Colonic mucosa (tissue), 4 donors: ENCODE measurements around the gene RPL11. TPM values are rescaled to one million over a fixed set of nuclear protein-coding genes. Genes with fewer than 3 reads are reported as not detected.
"Not testable (repeated sequence)": the region's sequence is repeated elsewhere in the genome, so short reads cannot be mapped to it uniquely, and the experiment has no call there.

ENCODE experiments used
- DNase-seq: peaks from one replicate; pipeline ENCODE4 v3.0.0-alpha.2; 2020
- H3K27ac ChIP-seq: fragments of 200-600 bp; one replicate; pipeline ENCODE4 v1.8.0; 2021
- H3K27me3 ChIP-seq: fragments of 200-600 bp; one replicate; pipeline ENCODE4 v1.8.0; 2021
- H3K36me3 ChIP-seq: fragments of 200-600 bp; one replicate; pipeline ENCODE4 v1.8.0; 2021
- H3K4me1 ChIP-seq: fragments of 200-600 bp; one replicate; pipeline ENCODE4 v1.8.0; 2021; ENCODE audit warnings: mild to moderate bottlenecking
- H3K4me3 ChIP-seq: fragments of 200-600 bp; one replicate; pipeline ENCODE4 v1.8.0; 2021
- H3K9ac ChIP-seq, 2 donors: one replicate each; pipeline ENCODE4 v1.7.0; 2013; ENCODE audit warnings: control low read depth in 2 of 2, low read depth in 2 of 2, low read length in 2 of 2
- H3K9me3 ChIP-seq: fragments of 200-600 bp; one replicate; pipeline ENCODE4 v1.8.0; 2021
- CTCF ChIP-seq: fragments of 200-600 bp; IDR thresholded peaks from one replicate; pipeline ENCODE4 v1.8.0; 2022; ENCODE audit warnings: antibody characterized with exemption, mild to moderate bottlenecking
- intact Hi-C: fragments of 100-400 bp; cut with DNase I; formaldehyde crosslinking; loops from one replicate; pipeline ENCODE4 v1.14.1; 2022
- total RNA-seq, 2 donors: library from RNA; stranded (reverse); fragmentation: NEBNext Ultra II Directional in 1 of 2; extraction: Animal tissue kit (Norgen Biotek cat#: 25700) in 1 of 2; gene quantifications; one replicate each; pipeline ENCODE4 v1.2.1, GENCODE V29; 2021
- donor health status: healthy.
- donor health status: DM: no; HTN: no; CAD: no.
- donor health status: DM: no; HTN: no; CAD: no.

RPL11 gene
- total RNA-seq, 2 donors from 2014 or later: 871 to 897 TPM

GRCh38 chr1:23726686-23727085 is 35.1 kb downstream of the RPL11 start:
- TF ChIP-seq CTCF: no peak
- Histone ChIP-seq H3K4me1 (peaks cover 10% of the 10 kb centered on the region), H3K9ac (no peak overlapping the region), H3K27ac (peak overlapping the region; percentile 36), H3K36me3 (no peaks in the 10 kb centered on the region), H3K27me3 (no peaks in the 10 kb centered on the region), H3K4me3 (no peak overlapping the region), H3K9me3 (no peaks in the 10 kb centered on the region)
- no peak for DNase-seq
- intact Hi-C loops: no loop called here

GRCh38 chr1:23727362-23727811 is 35.8 kb downstream of the RPL11 start:
- Histone ChIP-seq H3K27ac (peak overlapping the region; percentile 36), H3K27me3 (no peaks in the 10 kb centered on the region), H3K4me1 (peaks cover 10% of the 10 kb centered on the region), H3K4me3 (no peak overlapping the region), H3K9ac (peak overlapping the region in 1 of 2 donors; percentile 58), H3K36me3 (no peaks in the 10 kb centered on the region), H3K9me3 (no peaks in the 10 kb centered on the region)
- peak; percentile 59 for DNase-seq
- intact Hi-C loops: no loop called here
- no peak for TF ChIP-seq CTCF

- peak overlapping the region; percentile 44 for H3K27ac ChIP-seq
- H3K9ac ChIP-seq: no peak overlapping the region
- H3K27me3 ChIP-seq: no peaks in the 10 kb centered on the region
- H3K9me3 ChIP-seq: no peaks in the 10 kb centered on the region
- H3K4me1 ChIP-seq: peaks cover 4% of the 10 kb centered on the region
- TF ChIP-seq CTCF: no peak
- intact Hi-C loops: no loop called here
- no peaks in the 10 kb centered on the region for H3K36me3 ChIP-seq
- no peak overlapping the region for H3K4me3 ChIP-seq
- DNase-seq: no peak
Observed at GRCh38 chr1:23732363-23733224, 41.0 kb downstream of the RPL11 start.

- H3K4me1 ChIP-seq, H3K4me3 ChIP-seq, intact Hi-C loops, H3K27me3 ChIP-seq, H3K9ac ChIP-seq, H3K9me3 ChIP-seq, H3K36me3 ChIP-seq: not testable (repeated sequence)
- DNase-seq: peak; percentile 58
- H3K27ac ChIP-seq: peak overlapping the region; percentile 44
Observed at GRCh38 chr1:23733281-23733680, 41.7 kb downstream of the RPL11 start.

- no peak for DNase-seq
- H3K36me3 ChIP-seq: no peaks in the 10 kb centered on the region
- no peak overlapping the region for H3K27ac ChIP-seq
- intact Hi-C loops: no loop called here
- no peaks in the 10 kb centered on the region for H3K9me3 ChIP-seq
- TF ChIP-seq CTCF: no peak
- no peaks in the 10 kb centered on the region for H3K27me3 ChIP-seq
- H3K9ac ChIP-seq: no peak overlapping the region
- no peaks in the 10 kb centered on the region for H3K4me1 ChIP-seq
- no peak overlapping the region for H3K4me3 ChIP-seq
Observed at GRCh38 chr1:23736437-23737134, 45.0 kb downstream of the RPL11 start.
